SK-N-SH (cell line): ENCODE data around the gene BRD3.

Experiments used
- CHD2 ChIP-seq: fragments of 150-350 bp; IDR thresholded peaks from 2 replicates; pipeline ENCODE4 v1.6.1; 2018; ENCODE audit warnings: low read length; ENCODE audit not compliant: partially characterized antibody
- EP300 ChIP-seq, 2 experiments: IDR thresholded peaks; 2 replicates each; pipeline versions ENCODE4 v1.4.0 to v1.6.1; 2012; ENCODE audit warnings: borderline replicate concordance in 1 of 2, low read depth in 1 of 2, low read length in 1 of 2
- EZH2phosphoT487 ChIP-seq: fragments of 200-600 bp; sonication (generic); IDR thresholded peaks from 2 replicates; pipeline ENCODE4 v1.6.1; 2017; ENCODE audit warnings: low read depth, mixed run types, mild to moderate bottlenecking, antibody characterized with exemption, moderate library complexity, borderline replicate concordance
- GABPA ChIP-seq: IDR thresholded peaks from 2 replicates; pipeline ENCODE4 v1.4.0; 2012; ENCODE audit warnings: low read depth, mild to moderate bottlenecking
- MXI1 ChIP-seq: IDR thresholded peaks from 2 replicates; pipeline ENCODE4 v1.6.1; 2012; ENCODE audit warnings: mild to moderate bottlenecking, low read depth, low read length, improper control_type of control experiment
- RAD21 ChIP-seq: IDR thresholded peaks from 2 replicates; pipeline ENCODE4 v1.6.1; 2012; ENCODE audit warnings: mild to moderate bottlenecking, low read length
- RFX5 ChIP-seq: IDR thresholded peaks from 2 replicates; pipeline ENCODE4 v1.6.1; 2012; ENCODE audit warnings: mild to moderate bottlenecking, improper control_type of control experiment, low read length
- TCF12 ChIP-seq: IDR thresholded peaks from 2 replicates; pipeline ENCODE4 v1.4.0; 2012
- USF1 ChIP-seq: IDR thresholded peaks from 2 replicates; pipeline ENCODE4 v1.4.0; 2012; ENCODE audit warnings: low read depth, borderline replicate concordance
- TF ChIP-seq, protein P1 (sequence below): fragments of 200-600 bp; sonication (generic); IDR thresholded peaks from 2 replicates; pipeline ENCODE4 v1.6.1; 2017; ENCODE audit warnings: antibody characterized with exemption, mild to moderate bottlenecking, moderate library complexity
- TF ChIP-seq, protein P2 (sequence below): IDR thresholded peaks from 2 replicates; pipeline ENCODE4 v1.4.0; 2012; ENCODE audit warnings: low read depth

DNA sequence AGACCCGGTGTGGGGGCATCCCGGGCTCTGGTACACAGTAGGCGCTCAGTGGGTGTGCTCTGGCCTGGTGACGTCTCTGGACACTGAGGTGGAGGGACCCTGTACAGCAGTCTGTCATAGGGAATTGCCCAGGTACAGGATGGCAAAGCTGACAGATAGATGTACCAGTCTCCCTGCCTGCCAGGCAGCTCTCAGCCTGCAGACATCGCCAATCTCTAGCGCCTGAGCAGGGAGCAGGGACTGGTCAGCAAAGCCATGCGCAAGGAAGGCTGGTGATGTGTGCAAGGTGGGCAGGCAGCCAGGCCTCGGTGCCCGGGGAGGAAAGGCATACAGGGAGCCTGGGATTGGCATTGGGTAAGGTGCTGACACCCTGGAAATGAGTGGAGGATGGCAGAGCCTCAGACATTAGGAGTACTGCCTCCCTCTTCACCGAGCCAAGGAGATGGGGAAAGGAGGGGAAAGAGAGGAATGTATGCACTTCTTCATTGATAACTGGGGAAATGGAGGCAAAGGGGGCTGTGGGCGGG is 33.9 kb upstream of the BRD3 start:
- TF ChIP-seq, protein P1, sequence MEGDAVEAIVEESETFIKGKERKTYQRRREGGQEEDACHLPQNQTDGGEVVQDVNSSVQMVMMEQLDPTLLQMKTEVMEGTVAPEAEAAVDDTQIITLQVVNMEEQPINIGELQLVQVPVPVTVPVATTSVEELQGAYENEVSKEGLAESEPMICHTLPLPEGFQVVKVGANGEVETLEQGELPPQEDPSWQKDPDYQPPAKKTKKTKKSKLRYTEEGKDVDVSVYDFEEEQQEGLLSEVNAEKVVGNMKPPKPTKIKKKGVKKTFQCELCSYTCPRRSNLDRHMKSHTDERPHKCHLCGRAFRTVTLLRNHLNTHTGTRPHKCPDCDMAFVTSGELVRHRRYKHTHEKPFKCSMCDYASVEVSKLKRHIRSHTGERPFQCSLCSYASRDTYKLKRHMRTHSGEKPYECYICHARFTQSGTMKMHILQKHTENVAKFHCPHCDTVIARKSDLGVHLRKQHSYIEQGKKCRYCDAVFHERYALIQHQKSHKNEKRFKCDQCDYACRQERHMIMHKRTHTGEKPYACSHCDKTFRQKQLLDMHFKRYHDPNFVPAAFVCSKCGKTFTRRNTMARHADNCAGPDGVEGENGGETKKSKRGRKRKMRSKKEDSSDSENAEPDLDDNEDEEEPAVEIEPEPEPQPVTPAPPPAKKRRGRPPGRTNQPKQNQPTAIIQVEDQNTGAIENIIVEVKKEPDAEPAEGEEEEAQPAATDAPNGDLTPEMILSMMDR = no peak
- no peak for TF ChIP-seq EP300 (IDR thresholded peaks at IDR 0.05; ENCODE audit: borderline replicate concordance in 1 of 2, low read depth in 1 of 2, low read length in 1 of 2)
- TF ChIP-seq GABPA = no peak
- no peak for TF ChIP-seq EZH2phosphoT487
- TF ChIP-seq CHD2 = no peak
- TF ChIP-seq RAD21 = no peak
- no peak for TF ChIP-seq TCF12
- TF ChIP-seq, protein P2, sequence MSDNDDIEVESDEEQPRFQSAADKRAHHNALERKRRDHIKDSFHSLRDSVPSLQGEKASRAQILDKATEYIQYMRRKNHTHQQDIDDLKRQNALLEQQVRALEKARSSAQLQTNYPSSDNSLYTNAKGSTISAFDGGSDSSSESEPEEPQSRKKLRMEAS = no peak
- TF ChIP-seq MXI1 = no peak
- TF ChIP-seq USF1 = no peak
- TF ChIP-seq RFX5 = no peak
